T-cell (primary cell): ENCODE results near the gene MVK. TPM values are rescaled to one million over a fixed set of nuclear protein-coding genes. Genes with fewer than 3 reads are reported as not detected.

ENCODE experiments used
- ATAC-seq, 4 experiments: fragments of 200-7000 bp in 3 of 4; fragments of 150-1000 bp in 1 of 4; cut with Tn5 transposase; replicated peaks in 1 of 4; 1 replicate in 3 of 4; 2 replicates in 1 of 4; pipeline ENCODE4 v1.10.0; 2021; ENCODE audit warnings: moderate library complexity in 3 of 4, mild to moderate bottlenecking in 2 of 4, moderate number of reproducible peaks in 1 of 4
- CTCF ChIA-PET, 2 donors: fragments of 300-600 bp; sonication (Branson Sonifier 250); formaldehyde crosslinking; loops; one replicate each; lab custom pipeline; 2022; ENCODE audit warnings: antibody characterized with exemption in 2 of 2; lab: Charles Lee
- POLR2A ChIA-PET, 2 donors: fragments of 300-600 bp; sonication (Branson Sonifier 250); formaldehyde crosslinking; loops; one replicate each; lab custom pipeline; 2022; ENCODE audit warnings: antibody characterized with exemption in 2 of 2; lab: Charles Lee
- DNase-seq, 35 experiments: peaks; one replicate each; pipeline versions ENCODE4 v3.0.0 to v3.0.0-alpha.2; 2013 to 2023
- H3K27ac ChIP-seq: one replicate; pipeline ENCODE4 v1.5.1; 2013; ENCODE audit warnings: low read length
- H3K27me3 ChIP-seq, 2 experiments: replicated peaks in 1 of 2; 1 replicate in 1 of 2; 2 replicates in 1 of 2; pipeline versions ENCODE4 v1.6.1 to v1.7.0; 2013; ENCODE audit warnings: low read length in 1 of 2, mixed read lengths in 1 of 2; ENCODE audit not compliant: control insufficient read depth in 2 of 2, insufficient read depth in 2 of 2; ENCODE audit errors: extremely low read depth in 1 of 2
- H3K36me3 ChIP-seq, 2 donors: 1 replicate in 1 of 2; 2 replicates in 1 of 2; pipeline versions ENCODE4 v1.6.1 to v1.7.0; 2013; ENCODE audit warnings: low read length in 1 of 2; ENCODE audit not compliant: control insufficient read depth in 2 of 2, insufficient read depth in 1 of 2; ENCODE audit errors: extremely low read depth in 1 of 2
- H3K4me1 ChIP-seq, 2 experiments: 1 replicate in 1 of 2; 2 replicates in 1 of 2; pipeline versions ENCODE4 v1.6.1 to v1.7.0; 2013; ENCODE audit warnings: low read length in 2 of 2, mixed read lengths in 1 of 2; ENCODE audit not compliant: insufficient read depth in 2 of 2, control insufficient read depth in 1 of 2; ENCODE audit errors: extremely low read depth in 1 of 2
- H3K4me3 ChIP-seq, 2 donors: 1 replicate in 1 of 2; 2 replicates in 1 of 2; pipeline versions ENCODE4 v1.5.1 to v1.7.0; 2013; ENCODE audit warnings: mild to moderate bottlenecking in 2 of 2, low read length in 1 of 2, moderate library complexity in 1 of 2; ENCODE audit not compliant: control insufficient read depth in 1 of 2; ENCODE audit errors: extremely low read depth in 1 of 2
- H3K9me3 ChIP-seq: 2 replicates; pipeline ENCODE4 v1.7.0; 2013
- H3K27ac Mint-ChIP-seq, 2 donors: one replicate each; pipeline ENCODE4 v1.8.0; 2020 to 2021; ENCODE audit warnings: mild to moderate bottlenecking in 2 of 2, mixed read lengths in 2 of 2
- H3K27me3 Mint-ChIP-seq, 2 donors: one replicate each; pipeline ENCODE4 v1.8.0; 2021 to 2022; ENCODE audit warnings: mixed read lengths in 2 of 2
- H3K36me3 Mint-ChIP-seq: one replicate; pipeline ENCODE4 v1.8.0; 2021; ENCODE audit warnings: mixed read lengths
- H3K4me1 Mint-ChIP-seq, 3 donors: one replicate each; pipeline ENCODE4 v1.8.0; 2020 to 2022; ENCODE audit warnings: mixed read lengths in 3 of 3, mild to moderate bottlenecking in 1 of 3
- H3K4me3 Mint-ChIP-seq, 3 donors: one replicate each; pipeline ENCODE4 v1.8.0; 2020 to 2022; ENCODE audit warnings: mild to moderate bottlenecking in 3 of 3, mixed read lengths in 3 of 3, moderate library complexity in 3 of 3
- H3K9me3 Mint-ChIP-seq, 3 donors: one replicate each; pipeline ENCODE4 v1.8.0; 2020 to 2022; ENCODE audit warnings: mixed read lengths in 3 of 3
- WGBS: methylation state at CpG from one replicate; pipeline ENCODE4 v1.1.5; 2013; ENCODE audit warnings: missing lambda C conversion rate; ENCODE audit not compliant: insufficient coverage; 5-methylcytosine and 5-hydroxymethylcytosine counted together
- total RNA-seq, 35 experiments: library from RNA in 6 of 35; stranded (reverse) in 6 of 35; fragments of 120-200 nt in 1 of 35; gene quantifications; one replicate each; pipeline versions ENCODE4 v1.2.1 to v1.2.4 and lab custom pipeline; 2013 to 2026

Gene MVK
- total RNA-seq, 5 donors from 2014 or later (not counting 1 experiment from before 2014, with no cell fraction given), result 10.9 to 14.9 (median 12.8) TPM

- H3K36me3 ChIP-seq, result peaks cover 0 to 25% of the 10 kb centered on the region in 2 donors
These were observed 5.6 kb upstream of the MVK start for GRCh38 chr12:109567967-109568366.

DNA sequence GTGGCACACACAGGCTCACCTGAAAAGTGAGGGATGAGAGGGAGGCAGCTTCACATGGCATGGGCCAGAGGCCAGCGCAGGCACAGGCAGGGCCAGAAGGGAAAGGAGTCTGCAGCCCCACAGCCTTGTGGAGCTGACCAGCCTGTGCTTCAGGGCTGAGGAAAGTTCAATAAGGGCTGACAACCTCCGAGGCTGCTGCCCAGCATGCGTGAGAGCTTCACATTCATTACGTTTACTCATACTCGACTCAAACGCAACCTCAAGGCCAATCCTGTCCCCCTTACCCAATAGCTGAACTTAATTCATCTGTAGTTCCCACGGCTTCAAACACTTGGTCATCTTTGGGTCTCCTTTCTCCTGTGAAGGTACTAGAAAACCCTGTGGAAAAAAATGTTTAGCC is 5.1 kb upstream of the MVK start:
- H3K4me3 Mint-ChIP-seq, result no peak overlapping the region
- H3K4me1 Mint-ChIP-seq, result peaks cover 12 to 15% (median 15%) of the 10 kb centered on the region in 3 donors
- no peaks in the 10 kb centered on the region for H3K27me3 ChIP-seq
- H3K36me3 ChIP-seq, result peaks cover 0 to 25% of the 10 kb centered on the region in 2 donors
- no peak overlapping the region for H3K27ac Mint-ChIP-seq
- H3K9me3 ChIP-seq, result no peaks in the 10 kb centered on the region
- DNase-seq (no peak), ATAC-seq (no peak)
- ChIA-PET POLR2A (interaction anchor here in 1 of 2 donors (0.7 kb wide), 1 partner anchor 629 kb away, joined by 5 read pairs; no protein-coding TSS in a partner anchor), CTCF (interaction anchor here in 1 of 2 donors (0.6 kb wide), 1 partner anchor 43 kb away, joined by 3 read pairs; no protein-coding TSS in a partner anchor)
- no peak overlapping the region for H3K27ac ChIP-seq
- no peaks in the 10 kb centered on the region for H3K27me3 Mint-ChIP-seq
- no peaks in the 10 kb centered on the region for H3K9me3 Mint-ChIP-seq
- no peak overlapping the region for H3K4me3 ChIP-seq
- peaks cover 24% of the 10 kb centered on the region for H3K36me3 Mint-ChIP-seq
- 100% methylated on average over 3 of the region's 7 CpGs for WGBS
- peaks cover 2 to 10% of the 10 kb centered on the region in 2 experiments for H3K4me1 ChIP-seq

More at GRCh38 chr12:109567967-109568366, 5.6 kb upstream of the MVK start:
- Mint-ChIP-seq H3K27ac (no peak overlapping the region), H3K36me3 (peaks cover 24% of the 10 kb centered on the region), H3K27me3 (no peaks in the 10 kb centered on the region), H3K9me3 (no peaks in the 10 kb centered on the region), H3K4me3 (no peak overlapping the region), H3K4me1 (peaks cover 7 to 13% (median 11%) of the 10 kb centered on the region in 3 donors)
- ChIA-PET CTCF (no interaction called here), POLR2A (interaction anchor here in 1 of 2 donors (0.7 kb wide), 1 partner anchor 628 kb away, joined by 5 read pairs; no protein-coding TSS in a partner anchor)
- no peak for ATAC-seq
- WGBS, result no CpG with 5 or more reads among the region's 3 CpGs
- Histone ChIP-seq H3K27ac (no peak overlapping the region), H3K9me3 (no peaks in the 10 kb centered on the region), H3K4me1 (peaks cover 2 to 7% of the 10 kb centered on the region in 2 experiments), H3K27me3 (no peaks in the 10 kb centered on the region), H3K4me3 (no peak overlapping the region)
- DNase-seq, result no peak

DNA sequence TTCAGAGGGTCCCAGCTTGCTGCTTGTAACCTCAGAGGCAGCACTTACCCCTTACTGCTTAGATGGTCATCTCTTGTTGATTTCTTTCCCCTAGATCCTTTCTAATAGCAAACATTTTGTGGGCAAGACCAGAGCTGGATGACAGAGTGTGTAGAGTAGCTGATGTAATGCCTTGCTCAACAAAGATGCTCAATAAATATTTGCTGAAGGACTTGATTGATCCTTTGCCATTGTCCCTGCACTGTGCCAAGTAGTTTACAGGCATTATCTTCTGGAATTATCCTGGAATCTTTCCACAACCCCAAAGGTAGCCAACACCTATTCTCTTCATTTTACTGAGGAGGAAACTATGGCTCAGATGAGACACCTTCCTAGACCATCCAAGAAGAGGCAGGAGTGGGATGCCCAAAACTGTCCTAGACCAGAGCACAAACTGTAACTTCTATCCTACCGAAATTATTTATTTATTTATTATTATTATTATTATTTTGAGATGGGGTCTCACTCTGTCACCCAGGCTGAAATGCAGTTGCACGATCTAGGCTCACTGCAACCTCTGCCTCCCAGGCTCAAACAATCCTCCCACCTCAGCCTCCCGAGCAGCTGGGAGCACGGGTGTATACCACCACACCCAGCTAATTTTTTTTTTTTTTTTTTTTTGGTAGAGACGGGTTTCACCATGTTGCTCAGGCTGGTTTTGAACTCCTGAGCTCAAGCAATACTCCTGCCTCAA is 1.7 kb upstream of the MVK start:
- Mint-ChIP-seq H3K4me1 (peaks cover 28 to 31% (median 30%) of the 10 kb centered on the region in 3 donors), H3K4me3 (peak overlapping the region in 1 of 3 donors; percentile 85), H3K9me3 (no peaks in the 10 kb centered on the region), H3K27ac (peak overlapping the region in 1 of 2 donors; percentile 55), H3K27me3 (no peaks in the 10 kb centered on the region), H3K36me3 (peaks cover 11% of the 10 kb centered on the region)
- Histone ChIP-seq H3K4me3 (no peak overlapping the region), H3K27ac (no peak overlapping the region), H3K9me3 (no peaks in the 10 kb centered on the region), H3K4me1 (peaks cover 7 to 21% of the 10 kb centered on the region in 2 experiments), H3K27me3 (no peaks in the 10 kb centered on the region), H3K36me3 (peaks cover 0 to 20% of the 10 kb centered on the region in 2 donors)
- no peak for ATAC-seq
- 90% methylated on average over 2 of the region's 5 CpGs for WGBS
- POLR2A ChIA-PET, result interaction anchor here in 1 of 2 donors (0.6 kb wide), 2 partner anchors 710 to 942 kb away, joined by 3 read pairs; no protein-coding TSS in a partner anchor
- CTCF ChIA-PET, result no interaction called here
- no peak for DNase-seq

DNA sequence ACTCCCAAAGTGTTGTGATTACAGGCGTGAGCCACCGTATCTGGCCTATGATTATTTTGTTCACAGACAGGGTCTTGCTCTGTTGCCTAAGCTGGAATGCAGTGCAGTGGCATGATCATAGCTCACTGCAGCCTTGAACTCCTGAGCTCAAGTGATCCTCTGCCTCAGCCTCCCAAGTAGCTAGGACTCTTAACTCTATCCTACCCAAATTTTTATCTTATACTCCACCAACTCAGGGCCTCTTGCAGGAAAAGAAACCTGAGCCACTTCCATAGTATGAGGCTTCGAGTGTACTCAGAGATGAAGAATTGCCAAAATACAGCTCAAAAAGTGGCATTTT is 1.1 kb upstream of the MVK start:
- peak in 1 of 35 experiments; percentile 8 for DNase-seq
- Histone ChIP-seq H3K4me3 (peak overlapping the region; percentile 67 to 86), H3K36me3 (peaks cover under 1 to 23% of the 10 kb centered on the region in 2 donors), H3K4me1 (peaks cover 7 to 21% of the 10 kb centered on the region in 2 experiments), H3K27me3 (no peaks in the 10 kb centered on the region), H3K27ac (peak overlapping the region; percentile 92), H3K9me3 (no peaks in the 10 kb centered on the region)
- Mint-ChIP-seq H3K4me1 (peaks cover 28 to 31% (median 30%) of the 10 kb centered on the region in 3 donors), H3K9me3 (no peaks in the 10 kb centered on the region), H3K27me3 (no peaks in the 10 kb centered on the region), H3K36me3 (peaks cover 15% of the 10 kb centered on the region), H3K4me3 (peak overlapping the region; percentile 85 to 88 (median 86)), H3K27ac (peak overlapping the region; percentile 77 to 91)
- ChIA-PET POLR2A (interaction anchor here in 1 of 2 donors (0.6 kb wide), 2 partner anchors 710 to 941 kb away, joined by 3 read pairs; no protein-coding TSS in a partner anchor), CTCF (no interaction called here)
- WGBS, result 100% methylated on average over 1 of the region's 3 CpGs
- no peak for ATAC-seq

- CTCF ChIA-PET, result interaction anchor here (0.6 to 0.9 kb wide), 7 partner anchors 24 to 689 kb away, joined by 3 to 9 read pairs (median 4); no protein-coding TSS in a partner anchor
- peaks cover 17% of the 10 kb centered on the region for H3K36me3 Mint-ChIP-seq
These were observed 285 bp downstream of the MVK start for GRCh38 chr12:109573914-109574244.

DNA sequence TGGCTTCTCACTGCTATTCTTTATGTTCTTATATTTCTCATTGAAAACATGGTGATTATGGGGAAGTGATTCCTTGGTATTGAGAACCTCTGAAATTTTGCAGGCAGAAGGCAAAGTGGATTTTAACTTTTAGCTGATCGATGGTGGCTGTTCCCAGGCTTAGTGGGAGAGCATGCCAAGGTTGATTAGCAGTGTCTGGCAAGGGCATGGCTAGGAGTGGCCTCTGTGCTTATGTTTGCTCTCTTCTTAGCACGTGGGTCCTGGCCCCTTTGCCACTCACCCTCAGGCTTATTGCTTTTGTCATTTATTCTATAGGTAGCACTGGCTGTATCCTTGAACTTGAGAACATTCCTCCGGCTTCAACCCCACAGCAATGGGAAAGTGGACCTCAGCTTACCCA is 2.1 kb downstream of the MVK start:
- no peak for ATAC-seq
- peaks cover 7 to 21% of the 10 kb centered on the region in 2 experiments for H3K4me1 ChIP-seq
- Mint-ChIP-seq H3K4me3 (peak overlapping the region in 2 of 3 donors; percentile 9 to 85), H3K9me3 (no peaks in the 10 kb centered on the region), H3K27me3 (no peaks in the 10 kb centered on the region), H3K4me1 (peaks cover 28 to 30% (median 28%) of the 10 kb centered on the region in 3 donors), H3K36me3 (peaks cover 30% of the 10 kb centered on the region), H3K27ac (no peak overlapping the region)
- ChIA-PET POLR2A (interaction anchor here (0.5 to 0.6 kb wide), 3 partner anchors 24 to 463 kb away, joined by 3 read pairs; no protein-coding TSS in a partner anchor), CTCF (no interaction called here)
- H3K36me3 ChIP-seq, result peaks cover 14 to 46% of the 10 kb centered on the region in 2 donors
- WGBS, result 93% methylated on average over 2 of the region's 3 CpGs
- no peaks in the 10 kb centered on the region for H3K9me3 ChIP-seq
- H3K27ac ChIP-seq, result no peak overlapping the region
- H3K27me3 ChIP-seq, result no peaks in the 10 kb centered on the region
- no peak for DNase-seq
- no peak overlapping the region for H3K4me3 ChIP-seq

More at GRCh38 chr12:109573914-109574244, 285 bp downstream of the MVK start:
- H3K4me1 ChIP-seq, result peaks cover 7 to 21% of the 10 kb centered on the region in 2 experiments
- peaks cover 8 to 30% of the 10 kb centered on the region in 2 donors for H3K36me3 ChIP-seq
- ATAC-seq (peak in 1 of 4 experiments; percentile 8), DNase-seq (peak in 1 of 35 experiments; percentile 20)
- peak overlapping the region; percentile 3 for H3K27ac ChIP-seq
- Mint-ChIP-seq H3K27me3 (no peaks in the 10 kb centered on the region), H3K4me3 (peak overlapping the region; percentile 85 to 88 (median 86)), H3K9me3 (no peaks in the 10 kb centered on the region), H3K4me1 (peaks cover 28 to 31% (median 30%) of the 10 kb centered on the region in 3 donors), H3K27ac (peak overlapping the region in 1 of 2 donors; percentile 91)
- peak overlapping the region; percentile 60 to 67 for H3K4me3 ChIP-seq
- POLR2A ChIA-PET, result interaction anchor here in 1 of 2 donors (0.6 to 0.7 kb wide), 3 partner anchors 436 to 1872 kb away, joined by 3 to 7 read pairs (median 5); no protein-coding TSS in a partner anchor
- H3K27me3 ChIP-seq, result no peaks in the 10 kb centered on the region
- H3K9me3 ChIP-seq, result no peaks in the 10 kb centered on the region
- 1% methylated on average over 8 of the region's 13 CpGs for WGBS
